CD4-positive, alpha-beta memory T cell (primary cell): Measurements from ENCODE around the gene NCAPD2. TPM values are rescaled to one million over a fixed set of nuclear protein-coding genes. Genes with fewer than 3 reads are reported as not detected.
"Not testable (repeated sequence)": the region's sequence is repeated elsewhere in the genome, so short reads cannot be mapped to it uniquely, and the experiment has no call there.

Experiments used
- CTCF ChIA-PET: fragments of 350-600 bp; sonication (Branson Sonifier 250); formaldehyde crosslinking; loops from one replicate; lab custom pipeline; 2021; ENCODE audit warnings: inconsistent platforms; ENCODE audit not compliant: partially characterized antibody; lab: Charles Lee
- POLR2A ChIA-PET: fragments of 350-600 bp; sonication (Branson Sonifier 250); formaldehyde crosslinking; loops from one replicate; lab custom pipeline; 2021; ENCODE audit not compliant: partially characterized antibody; lab: Charles Lee
- DNase-seq, 5 donors: peaks; one replicate each; pipeline versions ENCODE4 v3.0.0 to v3.0.0-alpha.2; 2020 to 2022; ENCODE audit warnings: mixed read lengths in 1 of 5
- H3K27ac ChIP-seq: one replicate; pipeline ENCODE4 v1.7.0; 2013; ENCODE audit warnings: low read depth, low read length
- H3K27me3 ChIP-seq: 2 replicates; pipeline ENCODE4 v1.7.0; 2013; ENCODE audit warnings: mild to moderate bottlenecking, low read length, moderate library complexity; ENCODE audit not compliant: insufficient read depth
- H3K36me3 ChIP-seq: 2 replicates; pipeline ENCODE4 v1.7.0; 2013; ENCODE audit warnings: mild to moderate bottlenecking, low read length, moderate library complexity; ENCODE audit not compliant: insufficient read depth
- H3K4me1 ChIP-seq: 2 replicates; pipeline ENCODE4 v1.7.0; 2013; ENCODE audit warnings: mild to moderate bottlenecking, low read length, moderate library complexity; ENCODE audit not compliant: insufficient read depth
- H3K4me3 ChIP-seq, 2 donors: one replicate each; pipeline ENCODE4 v1.7.0; 2013; ENCODE audit warnings: low read length in 2 of 2, mild to moderate bottlenecking in 1 of 2
- H3K9me3 ChIP-seq, 2 donors: one replicate each; pipeline ENCODE4 v1.7.0; 2013; ENCODE audit warnings: low read length in 2 of 2, control low read depth in 1 of 2; ENCODE audit not compliant: control insufficient read depth in 1 of 2
- H3K27ac Mint-ChIP-seq, 7 donors: one replicate each; pipeline ENCODE4 v1.8.0; 2020 to 2021; ENCODE audit warnings: mixed read lengths in 7 of 7, mild to moderate bottlenecking in 6 of 7, inconsistent platforms in 3 of 7, moderate library complexity in 3 of 7
- H3K27me3 Mint-ChIP-seq, 2 donors: one replicate each; pipeline ENCODE4 v1.8.0; 2020 to 2021; ENCODE audit warnings: mixed read lengths in 2 of 2
- H3K36me3 Mint-ChIP-seq, 2 donors: one replicate each; pipeline ENCODE4 v1.8.0; 2020 to 2021; ENCODE audit warnings: mixed read lengths in 2 of 2, inconsistent platforms in 1 of 2, mild to moderate bottlenecking in 1 of 2
- H3K4me1 Mint-ChIP-seq, 4 donors: one replicate each; pipeline ENCODE4 v1.8.0; 2020 to 2021; ENCODE audit warnings: mixed read lengths in 4 of 4, mild to moderate bottlenecking in 1 of 4
- H3K4me3 Mint-ChIP-seq, 8 donors: one replicate each; pipeline ENCODE4 v1.8.0; 2020 to 2021; ENCODE audit warnings: mixed read lengths in 8 of 8, mild to moderate bottlenecking in 7 of 8, moderate library complexity in 6 of 8, inconsistent platforms in 3 of 8
- H3K9me3 Mint-ChIP-seq, 8 donors: one replicate each; pipeline ENCODE4 v1.8.0; 2020 to 2021; ENCODE audit warnings: mixed read lengths in 8 of 8, mild to moderate bottlenecking in 5 of 8, inconsistent platforms in 3 of 8, moderate library complexity in 1 of 8
- intact Hi-C: fragments of 100-400 bp; cut with micrococcal nuclease; formaldehyde crosslinking; loops from one replicate; pipeline ENCODE4 v1.15.1; 2023
- polyA plus RNA-seq, 2 donors: library from polyadenylated mRNA; unstranded; fragments of 300-500 nt; fragmentation: Illumina TruSeq; gene quantifications; one replicate each; pipeline ENCODE4 v1.2.3, GENCODE V29; 2021
- total RNA-seq, 2 experiments: library from RNA; stranded (reverse); gene quantifications; one replicate each; pipeline ENCODE4 v1.2.3, GENCODE V29; 2021

Gene NCAPD2
- total and polyA plus RNA-seq, 4 experiments from 2014 or later: 15.7 to 39.8 (median 33.6) TPM

DNA sequence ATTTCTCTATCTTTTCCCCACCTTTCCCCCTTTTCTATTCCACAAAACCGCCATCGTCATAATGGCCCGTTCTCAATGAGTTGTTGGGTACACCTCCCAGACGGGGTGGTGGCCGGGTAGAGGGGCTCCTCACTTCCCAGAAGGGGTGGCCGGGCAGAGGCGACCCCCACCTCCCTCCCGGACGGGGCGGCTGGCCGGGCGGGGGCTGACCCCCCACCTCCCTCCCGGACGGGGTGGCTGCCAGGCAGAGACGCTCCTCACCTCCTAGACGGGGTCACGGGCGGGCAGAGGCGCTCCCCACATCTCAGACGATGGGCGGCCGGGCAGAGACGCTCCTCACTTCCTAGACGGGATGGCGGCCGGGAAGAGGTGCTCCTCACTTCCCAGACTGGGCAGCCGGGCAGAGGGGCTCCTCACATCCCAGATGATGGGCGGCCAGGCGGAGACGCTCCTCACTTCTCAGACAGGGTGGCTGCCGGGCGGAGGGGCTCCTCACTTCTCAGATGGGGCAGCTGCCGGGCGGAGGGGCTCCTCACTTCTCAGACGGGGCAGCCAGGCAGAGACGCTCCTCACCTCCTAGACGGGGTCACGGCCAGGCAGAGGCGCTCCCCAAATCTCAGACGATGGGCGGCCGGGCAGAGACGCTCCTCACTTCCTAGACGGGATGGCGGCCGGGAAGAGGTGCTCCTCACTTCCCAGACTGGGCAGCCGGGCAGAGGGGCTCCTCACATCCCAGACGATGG lies 18.5 kb upstream of the NCAPD2 start:
- H3K4me1 ChIP-seq, H3K36me3 ChIP-seq, intact Hi-C loops, POLR2A ChIA-PET, H3K9me3 ChIP-seq, H3K27me3 ChIP-seq, H3K27ac ChIP-seq, H3K9me3 Mint-ChIP-seq, H3K4me3 Mint-ChIP-seq, CTCF ChIA-PET, H3K27me3 Mint-ChIP-seq, DNase-seq, H3K36me3 Mint-ChIP-seq, H3K4me3 ChIP-seq: not testable (repeated sequence)
- peak overlapping the region in 1 of 7 donors; percentile 70 for H3K27ac Mint-ChIP-seq
- peaks cover 4 to 11% (median 8%) of the 10 kb centered on the region in 4 donors for H3K4me1 Mint-ChIP-seq

DNA sequence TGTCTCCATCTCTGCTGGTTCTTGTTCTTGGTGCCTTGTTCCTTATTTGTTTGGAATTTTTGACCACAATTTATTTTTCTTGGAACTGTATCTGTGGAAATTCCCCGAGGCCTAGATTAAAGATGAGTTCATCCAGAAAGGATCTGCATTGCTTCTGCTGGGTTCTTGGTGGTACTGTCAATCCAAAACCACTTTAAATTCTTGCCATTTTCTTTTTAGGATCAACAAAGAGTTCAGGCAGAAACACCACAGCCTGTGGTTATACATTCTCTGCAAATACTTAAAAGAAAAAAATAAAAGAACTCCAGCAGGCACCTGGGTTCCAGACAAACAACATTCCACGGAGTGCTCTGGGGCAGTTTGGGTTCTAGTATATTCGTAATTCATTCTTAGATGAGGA lies 17.4 kb upstream of the NCAPD2 start:
- ChIA-PET CTCF (no interaction called here), POLR2A (no interaction called here)
- H3K4me1 Mint-ChIP-seq: peaks cover 0 to 3% (median under 1%) of the 10 kb centered on the region in 4 donors
- intact Hi-C loops: no loop called here
- H3K9me3 Mint-ChIP-seq: peaks cover 0 to 3% (median 0%) of the 10 kb centered on the region in 8 donors
- H3K27me3 ChIP-seq: no peaks in the 10 kb centered on the region
- no peak overlapping the region for H3K27ac ChIP-seq
- H3K36me3 Mint-ChIP-seq: no peaks in the 10 kb centered on the region
- H3K36me3 ChIP-seq: no peaks in the 10 kb centered on the region
- H3K9me3 ChIP-seq: no peaks in the 10 kb centered on the region
- peaks cover 0 to 2% of the 10 kb centered on the region in 2 donors for H3K27me3 Mint-ChIP-seq
- peaks cover 1% of the 10 kb centered on the region for H3K4me1 ChIP-seq
- H3K27ac Mint-ChIP-seq: no peak overlapping the region
- H3K4me3 Mint-ChIP-seq: no peak overlapping the region
- DNase-seq: no peak
- H3K4me3 ChIP-seq: no peak overlapping the region

GRCh38 chr12:6477601-6478377 lies 16.1 kb upstream of the NCAPD2 start:
- POLR2A ChIA-PET: interaction anchor here (0.6 kb wide), 1 partner anchor 60 kb away, joined by 3 read pairs; no protein-coding TSS in a partner anchor
- H3K36me3 Mint-ChIP-seq, H3K27ac ChIP-seq: not testable (repeated sequence)

GRCh38 chr12:6478416-6478815 lies 15.5 kb upstream of the NCAPD2 start:
- no peak overlapping the region for H3K4me3 ChIP-seq
- DNase-seq: no peak
- H3K36me3 ChIP-seq: no peaks in the 10 kb centered on the region
- H3K27ac Mint-ChIP-seq: no peak overlapping the region
- ChIA-PET POLR2A (no interaction called here), CTCF (interaction anchor here (0.5 kb wide), 1 partner anchor 28 kb away, joined by 3 read pairs; no protein-coding TSS in a partner anchor)
- H3K4me3 Mint-ChIP-seq: no peak overlapping the region
- peaks cover 0 to 2% of the 10 kb centered on the region in 2 donors for H3K27me3 Mint-ChIP-seq
- no peaks in the 10 kb centered on the region for H3K4me1 ChIP-seq
- H3K9me3 ChIP-seq: no peaks in the 10 kb centered on the region
- peaks cover 0 to 3% (median 0%) of the 10 kb centered on the region in 8 donors for H3K9me3 Mint-ChIP-seq
- H3K36me3 Mint-ChIP-seq: no peaks in the 10 kb centered on the region
- H3K27ac ChIP-seq: no peak overlapping the region
- intact Hi-C loops: no loop called here
- no peaks in the 10 kb centered on the region for H3K27me3 ChIP-seq
- H3K4me1 Mint-ChIP-seq: no peaks in the 10 kb centered on the region

More at GRCh38 chr12:6477601-6478377, 16.1 kb upstream of the NCAPD2 start:
- H3K4me1 ChIP-seq, H3K9me3 ChIP-seq, H3K9me3 Mint-ChIP-seq, intact Hi-C loops, H3K27me3 Mint-ChIP-seq, H3K27me3 ChIP-seq, H3K36me3 ChIP-seq, H3K4me3 ChIP-seq, DNase-seq, H3K27ac Mint-ChIP-seq, H3K4me1 Mint-ChIP-seq, H3K4me3 Mint-ChIP-seq: not testable (repeated sequence)
- CTCF ChIA-PET: interaction anchor here (0.9 kb wide), 1 partner anchor 80 kb away, joined by 3 read pairs; no protein-coding TSS in a partner anchor

- no peak overlapping the region for H3K27ac Mint-ChIP-seq
- POLR2A ChIA-PET: interaction anchor here (0.6 to 2.1 kb wide), 2 partner anchors 18 to 22 kb away, joined by 3 to 12 read pairs; partner anchors contain the start of gene VAMP1
Observed at GRCh38 chr12:6488240-6488639, 5.7 kb upstream of the NCAPD2 start.

DNA sequence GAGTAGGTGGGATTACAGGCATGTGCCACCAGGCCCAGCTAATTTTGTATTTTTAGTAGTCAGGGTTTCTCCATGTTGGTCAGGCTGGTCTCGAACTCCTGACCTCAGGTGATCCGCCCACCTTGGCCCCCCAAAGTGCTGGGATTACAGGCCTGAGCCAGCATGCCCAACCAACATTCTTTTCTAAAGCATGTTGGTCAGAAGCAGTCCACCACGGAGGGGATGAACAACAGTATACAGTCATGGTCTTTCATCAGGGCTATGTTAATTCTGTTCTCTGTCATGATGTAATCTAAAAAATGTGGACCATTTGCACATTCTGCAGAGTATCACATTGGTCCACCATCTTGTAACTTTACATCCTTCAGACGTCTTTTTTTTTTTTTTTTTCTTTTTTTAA lies 4.5 kb upstream of the NCAPD2 start:
- Mint-ChIP-seq H3K36me3 (peaks cover 7 to 17% of the 10 kb centered on the region in 2 donors), H3K4me3 (no peak overlapping the region), H3K27me3 (no peaks in the 10 kb centered on the region), H3K27ac (no peak overlapping the region), H3K9me3 (peaks cover 0 to 2% (median 0%) of the 10 kb centered on the region in 8 donors), H3K4me1 (peaks cover 6 to 27% (median 14%) of the 10 kb centered on the region in 4 donors)
- Histone ChIP-seq H3K4me3 (no peak overlapping the region), H3K36me3 (no peaks in the 10 kb centered on the region), H3K27me3 (no peaks in the 10 kb centered on the region), H3K9me3 (no peaks in the 10 kb centered on the region), H3K27ac (no peak overlapping the region), H3K4me1 (peaks cover 12% of the 10 kb centered on the region)
- ChIA-PET CTCF (no interaction called here), POLR2A (interaction anchor here (2.1 kb wide), 1 partner anchor 19 kb away, joined by 12 read pairs; the partner anchor contains the start of gene VAMP1)
- DNase-seq: no peak
- intact Hi-C loops: no loop called here

More at GRCh38 chr12:6488240-6488639, 5.7 kb upstream of the NCAPD2 start:
- Histone ChIP-seq H3K9me3 (no peaks in the 10 kb centered on the region), H3K27me3 (no peaks in the 10 kb centered on the region), H3K4me3 (no peak overlapping the region), H3K4me1 (peaks cover 10% of the 10 kb centered on the region), H3K36me3 (no peaks in the 10 kb centered on the region), H3K27ac (no peak overlapping the region)
- H3K4me1 Mint-ChIP-seq: peaks cover 3 to 16% (median 12%) of the 10 kb centered on the region in 4 donors
- no peaks in the 10 kb centered on the region for H3K27me3 Mint-ChIP-seq
- peaks cover 7 to 9% of the 10 kb centered on the region in 2 donors for H3K36me3 Mint-ChIP-seq
- no peak overlapping the region for H3K4me3 Mint-ChIP-seq
- H3K9me3 Mint-ChIP-seq: peaks cover 0 to under 1% (median 0%) of the 10 kb centered on the region in 8 donors
- intact Hi-C loops: no loop called here
- CTCF ChIA-PET: interaction anchor here (0.9 to 2.1 kb wide), 3 partner anchors 23 to 76 kb away, joined by 3 to 6 read pairs (median 6); no protein-coding TSS in a partner anchor
- DNase-seq: no peak

GRCh38 chr12:6490673-6491072 lies 3.2 kb upstream of the NCAPD2 start:
- Mint-ChIP-seq H3K27ac (peak overlapping the region in 1 of 7 donors; percentile 22), H3K36me3 (peaks cover 7 to 17% of the 10 kb centered on the region in 2 donors), H3K4me1 (peaks cover 18 to 39% (median 26%) of the 10 kb centered on the region in 4 donors)
- peaks cover 24% of the 10 kb centered on the region for H3K4me1 ChIP-seq
- H3K4me3 Mint-ChIP-seq, H3K27ac ChIP-seq, H3K36me3 ChIP-seq, H3K27me3 ChIP-seq, H3K27me3 Mint-ChIP-seq, H3K4me3 ChIP-seq, DNase-seq, H3K9me3 ChIP-seq, H3K9me3 Mint-ChIP-seq, intact Hi-C loops: not testable (repeated sequence)
- ChIA-PET CTCF (interaction anchor here (0.9 to 1.7 kb wide), 4 partner anchors 23 to 63 kb away, joined by 3 to 7 read pairs (median 6); no protein-coding TSS in a partner anchor), POLR2A (interaction anchor here (3.8 to 7.8 kb wide), 3 partner anchors 19 to 47 kb away, joined by 76 to 99 read pairs (median 97); partner anchors contain the start of genes GAPDH and VAMP1)
